Measurements from ENCODE around the gene KCNMA1.
"Not testable (repeated sequence)": the region's sequence is repeated elsewhere in the genome, so short reads cannot be mapped to it uniquely, and the experiment has no call there.

Gene KCNMA1

DNA sequence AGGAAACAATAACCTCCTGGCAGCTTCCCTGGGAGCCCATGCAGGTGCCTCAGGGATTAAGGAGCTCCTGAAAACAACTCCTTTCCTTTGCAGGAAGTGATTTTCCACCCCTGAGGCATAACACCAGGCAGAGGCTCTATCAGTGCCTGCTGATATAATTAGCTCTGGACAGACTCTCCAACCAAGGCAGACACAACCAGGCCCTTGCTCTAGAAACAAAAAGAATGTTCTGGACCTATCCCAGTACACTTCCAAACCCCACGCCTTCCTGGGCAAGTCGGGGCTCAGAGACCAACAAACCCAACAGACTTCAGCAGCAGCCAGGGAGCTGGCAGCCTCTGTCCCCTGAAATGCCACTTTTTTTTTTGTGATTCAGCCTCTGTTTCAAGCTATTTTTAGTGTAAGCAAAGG, 247.1 kb downstream of the KCNMA1 start:
- peak overlapping the region; percentile 69 for H3K9ac ChIP-seq (ENCODE audit: low read depth, low read length)
- H3K27me3 ChIP-seq (ENCODE audit: control insufficient read depth, insufficient read depth, low read length): no peaks in the 10 kb centered on the region
- no peak overlapping the region for H3K4me2 ChIP-seq (ENCODE audit: low read length)
- no peaks in the 10 kb centered on the region for H3K36me3 ChIP-seq (ENCODE audit: insufficient read depth, low read length)
- no peaks in the 10 kb centered on the region for H3K9me3 ChIP-seq (replicated peaks; ENCODE audit: low read length)
- H3K4me1 ChIP-seq (ENCODE audit: control insufficient read depth, insufficient read depth, low read length): peaks cover 63% of the 10 kb centered on the region
- H3K4me3 ChIP-seq (ENCODE audit: low read length): no peak overlapping the region

DNA sequence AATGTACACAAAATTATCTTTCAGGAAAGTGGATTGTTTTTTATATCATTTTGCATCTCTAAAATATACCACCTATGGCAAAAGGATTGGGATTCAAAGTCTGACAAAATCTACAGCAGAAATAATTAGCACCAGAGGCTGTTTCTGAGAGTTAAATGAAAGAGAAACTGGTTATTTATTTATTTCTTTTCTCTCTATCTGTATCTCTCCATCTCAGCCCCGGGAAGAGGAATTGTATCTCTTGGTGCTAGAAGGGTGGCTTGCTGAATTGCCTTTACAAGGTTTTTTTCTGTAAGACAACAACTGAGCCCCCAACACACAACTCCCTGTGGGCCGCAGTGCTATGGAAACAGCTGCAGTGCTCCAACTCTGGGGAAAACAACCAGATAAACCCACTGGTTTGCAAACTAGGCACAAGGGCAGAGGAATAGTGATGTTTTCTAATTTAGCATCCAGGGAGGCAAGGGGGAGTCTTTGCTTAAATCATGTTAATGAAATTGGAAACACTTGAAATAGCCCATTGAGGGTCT, 249.0 kb downstream of the KCNMA1 start:
- no peaks in the 10 kb centered on the region for H3K36me3 ChIP-seq (ENCODE audit: insufficient read depth, low read length)
- H3K4me1 ChIP-seq (ENCODE audit: control insufficient read depth, insufficient read depth, low read length): peaks cover 49% of the 10 kb centered on the region
- H3K27me3 ChIP-seq (ENCODE audit: control insufficient read depth, insufficient read depth, low read length): no peaks in the 10 kb centered on the region
- H3K9me3 ChIP-seq (replicated peaks; ENCODE audit: low read length): no peaks in the 10 kb centered on the region
- H3K4me2 ChIP-seq (ENCODE audit: low read length): no peak overlapping the region
- H3K9ac ChIP-seq (ENCODE audit: low read depth, low read length): no peak overlapping the region
- H3K4me3 ChIP-seq (ENCODE audit: low read length): no peak overlapping the region

DNA sequence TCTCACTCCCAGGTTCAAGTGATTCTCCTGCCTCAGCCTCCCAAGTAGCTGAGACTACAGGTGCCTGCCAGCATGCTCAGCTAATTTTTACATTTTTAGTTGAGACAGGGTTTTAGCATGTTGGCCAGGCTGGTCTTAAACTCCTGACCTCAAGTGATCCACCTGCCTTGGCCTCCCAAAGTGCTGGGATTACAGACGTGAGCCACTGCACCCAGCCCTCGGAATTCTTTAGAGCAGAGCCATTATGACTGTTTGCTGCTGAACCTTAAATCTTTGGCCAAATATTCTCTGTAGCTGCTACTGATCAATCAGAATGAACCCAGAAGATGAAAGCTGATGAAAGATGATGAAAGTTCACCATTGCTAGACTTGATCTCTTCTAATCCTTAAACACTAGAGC, 249.9 kb downstream of the KCNMA1 start:
- not testable (repeated sequence) for H3K27me3 ChIP-seq (ENCODE audit: control insufficient read depth, insufficient read depth, low read length); H3K9me3 ChIP-seq (replicated peaks; ENCODE audit: low read length); H3K9ac ChIP-seq (ENCODE audit: low read depth, low read length); H3K4me2 ChIP-seq (ENCODE audit: low read length); H3K36me3 ChIP-seq (ENCODE audit: insufficient read depth, low read length); H3K4me3 ChIP-seq (ENCODE audit: low read length)
- H3K4me1 ChIP-seq (ENCODE audit: control insufficient read depth, insufficient read depth, low read length): peaks cover 42% of the 10 kb centered on the region

DNA sequence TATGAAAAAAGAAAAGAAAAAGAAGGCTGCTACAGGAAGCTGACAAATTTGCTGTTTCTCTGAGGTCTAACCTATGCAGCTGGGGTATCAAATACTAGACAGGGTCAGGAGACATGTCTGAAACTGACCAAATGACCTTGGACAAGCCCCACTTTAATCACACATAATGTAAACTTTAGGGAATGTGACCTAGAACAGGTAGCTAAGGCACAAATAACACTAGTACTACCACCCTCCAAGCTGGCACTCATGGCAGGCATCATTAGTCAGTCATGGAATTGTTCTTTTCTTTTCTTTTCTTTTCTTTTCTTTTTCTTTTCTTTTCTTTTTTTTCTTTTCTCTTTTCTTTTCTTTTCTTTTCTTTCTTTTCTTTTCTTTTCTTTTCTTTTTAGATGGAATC, 250.4 kb downstream of the KCNMA1 start:
- Histone ChIP-seq H3K9me3 (replicated peaks; ENCODE audit: low read length) (no peaks in the 10 kb centered on the region), H3K27me3 (ENCODE audit: control insufficient read depth, insufficient read depth, low read length) (no peaks in the 10 kb centered on the region), H3K4me2 (ENCODE audit: low read length) (peak overlapping the region; percentile 41), H3K4me1 (ENCODE audit: control insufficient read depth, insufficient read depth, low read length) (peaks cover 37% of the 10 kb centered on the region), H3K9ac (ENCODE audit: low read depth, low read length) (peak overlapping the region; percentile 40), H3K4me3 (ENCODE audit: low read length) (peak overlapping the region; percentile 7), H3K36me3 (ENCODE audit: insufficient read depth, low read length) (no peaks in the 10 kb centered on the region)

DNA sequence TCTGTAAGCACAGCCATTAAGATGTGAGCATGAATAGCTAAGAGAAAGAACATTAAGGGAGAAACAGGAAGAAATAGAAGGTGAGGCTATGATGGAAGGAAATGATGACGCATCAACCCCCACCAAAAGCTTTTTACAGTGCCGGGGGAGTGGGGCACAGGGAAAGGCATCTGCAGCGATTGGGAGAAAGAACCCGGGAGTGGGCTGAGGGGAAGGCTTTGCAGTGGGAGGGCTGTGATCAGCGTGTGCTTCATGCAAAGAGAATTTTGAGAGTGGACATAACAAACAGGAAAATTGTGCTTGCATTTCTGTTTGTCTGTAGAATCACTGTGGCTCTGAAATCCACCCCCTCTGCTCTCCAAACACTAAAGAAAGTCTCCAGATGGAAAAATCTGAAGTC, 250.8 kb downstream of the KCNMA1 start:
- Histone ChIP-seq H3K4me3 (ENCODE audit: low read length) (peak overlapping the region; percentile 7), H3K9ac (ENCODE audit: low read depth, low read length) (peak overlapping the region; percentile 40), H3K4me1 (ENCODE audit: control insufficient read depth, insufficient read depth, low read length) (peaks cover 35% of the 10 kb centered on the region), H3K36me3 (ENCODE audit: insufficient read depth, low read length) (no peaks in the 10 kb centered on the region), H3K27me3 (ENCODE audit: control insufficient read depth, insufficient read depth, low read length) (no peaks in the 10 kb centered on the region), H3K4me2 (ENCODE audit: low read length) (peak overlapping the region; percentile 41), H3K9me3 (replicated peaks; ENCODE audit: low read length) (no peaks in the 10 kb centered on the region)

DNA sequence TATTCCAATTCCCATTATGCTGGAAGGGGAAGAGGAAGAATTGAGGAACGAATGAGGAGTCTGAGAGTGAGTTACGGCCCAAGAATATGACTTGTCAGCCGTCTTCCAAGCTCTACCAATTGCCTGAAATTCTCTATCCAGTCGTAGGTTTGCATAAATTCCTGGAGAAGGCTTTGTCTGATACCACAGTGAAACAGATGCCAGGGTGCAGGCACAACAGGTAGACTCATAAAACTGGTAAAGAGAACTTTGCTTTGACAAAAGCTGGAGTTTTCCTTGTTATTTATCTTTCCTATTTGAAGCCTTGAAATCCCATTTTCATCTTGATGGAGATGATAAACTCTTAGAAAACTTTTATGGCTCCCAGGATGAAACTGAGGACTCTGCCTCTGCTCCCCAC, 251.2 kb downstream of the KCNMA1 start:
- peaks cover 31% of the 10 kb centered on the region for H3K4me1 ChIP-seq (ENCODE audit: control insufficient read depth, insufficient read depth, low read length)
- H3K9me3 ChIP-seq (replicated peaks; ENCODE audit: low read length): no peaks in the 10 kb centered on the region
- H3K9ac ChIP-seq (ENCODE audit: low read depth, low read length): peak overlapping the region; percentile 40
- peak overlapping the region; percentile 41 for H3K4me2 ChIP-seq (ENCODE audit: low read length)
- no peaks in the 10 kb centered on the region for H3K36me3 ChIP-seq (ENCODE audit: insufficient read depth, low read length)
- no peaks in the 10 kb centered on the region for H3K27me3 ChIP-seq (ENCODE audit: control insufficient read depth, insufficient read depth, low read length)
- no peak overlapping the region for H3K4me3 ChIP-seq (ENCODE audit: low read length)

DNA sequence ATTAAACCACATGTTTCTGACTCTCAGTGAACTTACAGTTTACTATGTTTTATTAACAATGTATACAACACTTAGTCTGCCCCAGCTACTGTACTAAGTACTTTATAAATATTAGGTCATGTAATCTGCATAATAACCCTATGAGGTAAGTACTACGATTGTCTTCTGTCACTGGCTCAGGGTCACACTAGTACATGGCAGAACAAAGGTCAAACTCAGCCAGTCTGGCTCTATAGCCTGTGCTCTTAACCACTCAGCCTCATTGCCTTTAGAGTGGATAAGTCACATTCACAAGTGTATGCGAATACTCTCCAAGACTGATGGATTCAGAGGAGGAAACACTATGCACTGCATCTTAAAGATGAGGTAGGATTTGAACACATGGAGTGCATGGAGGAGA, 252.3 kb downstream of the KCNMA1 start:
- no peaks in the 10 kb centered on the region for H3K9me3 ChIP-seq (replicated peaks; ENCODE audit: low read length)
- H3K27me3 ChIP-seq (ENCODE audit: control insufficient read depth, insufficient read depth, low read length): no peaks in the 10 kb centered on the region

DNA sequence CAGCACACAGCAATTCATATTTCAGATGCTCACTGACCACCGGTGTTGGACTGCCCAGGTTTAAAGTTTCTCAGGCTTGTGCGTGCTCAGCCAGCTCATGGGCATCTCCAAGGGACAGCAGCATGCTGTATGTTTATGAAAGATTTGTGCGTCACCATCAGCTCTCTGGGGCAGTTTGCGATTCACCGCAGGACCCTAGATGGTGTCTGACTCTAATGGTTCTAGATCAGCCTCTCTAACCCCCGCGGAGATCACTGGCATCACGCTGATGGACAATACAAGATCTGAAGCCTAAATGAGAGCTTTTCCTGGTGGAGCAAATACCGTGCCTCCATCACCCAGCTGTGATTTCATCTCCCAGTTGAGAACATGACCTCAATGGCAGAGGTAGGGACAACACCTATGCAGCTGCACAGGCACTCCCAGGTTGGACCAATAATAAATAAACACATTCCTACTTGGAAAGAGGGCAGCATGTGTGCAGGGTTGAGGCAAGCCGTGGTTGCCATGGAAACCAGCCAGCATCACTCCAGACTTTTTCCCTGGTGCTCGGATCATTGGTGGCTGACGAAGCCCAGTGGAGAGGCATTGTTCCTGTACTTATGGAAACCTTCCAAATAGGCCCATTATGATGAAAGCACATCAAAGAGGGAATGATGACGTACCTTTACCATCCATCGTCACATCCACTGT, 253.6 kb downstream of the KCNMA1 start:
- no peak overlapping the region for H3K4me2 ChIP-seq (ENCODE audit: low read length)
- H3K4me3 ChIP-seq (ENCODE audit: low read length): no peak overlapping the region
- H3K36me3 ChIP-seq (ENCODE audit: insufficient read depth, low read length): no peaks in the 10 kb centered on the region
- H3K4me1 ChIP-seq (ENCODE audit: control insufficient read depth, insufficient read depth, low read length): peaks cover 15% of the 10 kb centered on the region
- H3K27me3 ChIP-seq (ENCODE audit: control insufficient read depth, insufficient read depth, low read length): no peaks in the 10 kb centered on the region
- H3K9ac ChIP-seq (ENCODE audit: low read depth, low read length): no peak overlapping the region
- H3K9me3 ChIP-seq (replicated peaks; ENCODE audit: low read length): no peaks in the 10 kb centered on the region

More for the DNA sequence above, 252.3 kb downstream of the KCNMA1 start:
- Histone ChIP-seq H3K4me2 (ENCODE audit: low read length) (no peak overlapping the region), H3K36me3 (ENCODE audit: insufficient read depth, low read length) (no peaks in the 10 kb centered on the region), H3K4me1 (ENCODE audit: control insufficient read depth, insufficient read depth, low read length) (peaks cover 20% of the 10 kb centered on the region), H3K4me3 (ENCODE audit: low read length) (no peak overlapping the region), H3K9ac (ENCODE audit: low read depth, low read length) (no peak overlapping the region)

DNA sequence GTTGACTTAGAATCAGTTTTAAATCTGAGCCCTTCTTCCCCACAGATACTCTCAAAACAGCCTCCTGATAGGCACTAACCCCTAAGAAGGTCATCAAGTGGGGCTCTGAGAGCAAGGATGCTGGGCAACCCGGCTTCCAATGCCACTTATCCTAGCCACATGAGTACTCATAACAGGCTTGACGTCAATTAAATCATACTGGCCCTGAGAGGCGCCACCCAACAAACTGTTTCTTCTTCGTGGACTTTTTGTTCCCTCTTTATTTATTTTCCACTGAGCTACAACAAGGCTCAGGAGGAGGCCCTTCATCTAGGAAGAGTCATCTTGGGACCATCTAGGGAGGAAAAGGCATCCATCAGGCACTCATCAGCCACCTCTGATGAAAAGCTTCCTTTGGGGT, 255.9 kb downstream of the KCNMA1 start:
- Histone ChIP-seq H3K4me2 (ENCODE audit: low read length) (no peak overlapping the region), H3K4me1 (ENCODE audit: control insufficient read depth, insufficient read depth, low read length) (peaks cover 8% of the 10 kb centered on the region), H3K36me3 (ENCODE audit: insufficient read depth, low read length) (no peaks in the 10 kb centered on the region), H3K27me3 (ENCODE audit: control insufficient read depth, insufficient read depth, low read length) (no peaks in the 10 kb centered on the region), H3K4me3 (ENCODE audit: low read length) (no peak overlapping the region), H3K9me3 (replicated peaks; ENCODE audit: low read length) (no peaks in the 10 kb centered on the region), H3K9ac (ENCODE audit: low read depth, low read length) (no peak overlapping the region)

DNA sequence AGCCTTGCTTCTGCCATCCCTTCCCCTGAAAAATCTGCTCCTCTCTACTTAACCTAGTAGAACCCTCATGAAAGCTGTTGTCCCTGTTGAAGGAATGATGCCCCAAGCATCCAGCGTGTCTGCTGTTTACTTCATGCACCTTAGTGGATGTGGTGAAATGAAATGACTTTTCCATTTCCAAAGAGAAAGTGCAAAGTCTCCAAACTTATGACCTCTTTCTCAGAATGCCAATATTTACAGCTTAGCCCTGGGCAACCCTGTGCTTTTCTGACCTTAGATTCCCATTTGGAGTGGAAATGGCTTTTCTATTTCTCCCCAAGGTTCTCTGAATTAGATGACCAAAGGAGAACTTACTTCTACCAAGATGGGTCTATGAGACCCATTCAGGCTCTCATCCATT, 256.9 kb downstream of the KCNMA1 start:
- Histone ChIP-seq H3K9ac (ENCODE audit: low read depth, low read length) (no peak overlapping the region), H3K4me3 (ENCODE audit: low read length) (no peak overlapping the region), H3K27me3 (ENCODE audit: control insufficient read depth, insufficient read depth, low read length) (no peaks in the 10 kb centered on the region), H3K4me2 (ENCODE audit: low read length) (no peak overlapping the region), H3K9me3 (replicated peaks; ENCODE audit: low read length) (no peaks in the 10 kb centered on the region), H3K4me1 (ENCODE audit: control insufficient read depth, insufficient read depth, low read length) (no peaks in the 10 kb centered on the region), H3K36me3 (ENCODE audit: insufficient read depth, low read length) (no peaks in the 10 kb centered on the region)

DNA sequence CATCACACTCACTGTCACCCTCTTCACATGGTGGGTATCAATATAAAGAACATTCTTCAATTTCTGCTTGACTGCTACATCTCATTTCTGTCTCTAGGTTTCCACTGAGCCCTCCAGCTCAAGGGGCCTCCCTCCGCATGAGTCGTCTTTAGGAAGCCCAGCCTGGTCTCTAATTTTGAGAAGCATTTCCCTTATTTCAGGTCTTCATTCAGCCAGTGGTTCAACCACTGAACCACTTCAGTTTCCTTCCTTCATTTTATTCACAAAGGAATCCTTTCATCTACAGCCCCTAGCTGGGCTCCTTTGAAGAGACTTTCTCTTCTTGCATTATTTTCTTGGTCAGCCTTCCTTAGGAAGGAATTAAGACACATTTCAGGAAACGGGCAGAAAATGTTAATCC, 257.4 kb downstream of the KCNMA1 start:
- Histone ChIP-seq H3K36me3 (ENCODE audit: insufficient read depth, low read length) (no peaks in the 10 kb centered on the region), H3K4me3 (ENCODE audit: low read length) (no peak overlapping the region), H3K9ac (ENCODE audit: low read depth, low read length) (no peak overlapping the region), H3K9me3 (replicated peaks; ENCODE audit: low read length) (no peaks in the 10 kb centered on the region), H3K4me2 (ENCODE audit: low read length) (no peak overlapping the region), H3K27me3 (ENCODE audit: control insufficient read depth, insufficient read depth, low read length) (no peaks in the 10 kb centered on the region), H3K4me1 (ENCODE audit: control insufficient read depth, insufficient read depth, low read length) (no peaks in the 10 kb centered on the region)

Data from skeletal muscle satellite cell (primary cell).